A673 (cell line): Measurements from ENCODE around the gene CCDC73.

ENCODE experiments used
- EZH2 ChIP-seq: fragments of 200-600 bp; sonication (generic); IDR thresholded peaks from 2 replicates; pipeline ENCODE4 v1.6.1; 2017; ENCODE audit warnings: borderline replicate concordance, low read depth, mild to moderate bottlenecking, mixed read lengths, antibody characterized with exemption, low read length; ENCODE audit not compliant: poor library complexity, severe bottlenecking
- TF ChIP-seq, protein P1 (sequence below): fragments of 300-800, 200-600 bp; sonication (generic); conservative IDR thresholded peaks from 2 replicates; pipeline ENCODE4 v1.5.1; 2017; ENCODE audit warnings: low read depth, mild to moderate bottlenecking, antibody characterized with exemption, low read length, moderate library complexity, mixed read lengths

DNA sequence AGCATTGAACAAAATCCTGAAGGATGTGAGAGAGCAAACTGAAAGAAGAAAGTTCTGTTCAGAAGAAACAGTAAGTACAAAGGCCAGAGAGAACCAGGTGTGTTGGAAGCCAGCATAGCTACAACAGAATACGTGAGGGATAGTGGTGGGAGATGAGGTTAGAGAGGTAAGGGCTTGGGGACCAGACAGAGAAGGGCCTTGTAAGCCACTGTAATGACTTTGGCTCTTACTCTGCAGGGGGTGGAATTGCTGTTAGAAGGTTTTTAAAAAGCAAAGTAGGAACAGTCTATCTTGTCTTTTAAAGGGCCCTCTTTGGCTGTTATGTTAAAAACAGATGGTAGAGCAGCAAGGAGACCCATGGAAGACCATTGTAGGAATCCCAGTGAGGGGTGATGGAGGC is 39.5 kb upstream of the CCDC73 start:
- TF ChIP-seq EZH2: no peak
- TF ChIP-seq, protein P1, sequence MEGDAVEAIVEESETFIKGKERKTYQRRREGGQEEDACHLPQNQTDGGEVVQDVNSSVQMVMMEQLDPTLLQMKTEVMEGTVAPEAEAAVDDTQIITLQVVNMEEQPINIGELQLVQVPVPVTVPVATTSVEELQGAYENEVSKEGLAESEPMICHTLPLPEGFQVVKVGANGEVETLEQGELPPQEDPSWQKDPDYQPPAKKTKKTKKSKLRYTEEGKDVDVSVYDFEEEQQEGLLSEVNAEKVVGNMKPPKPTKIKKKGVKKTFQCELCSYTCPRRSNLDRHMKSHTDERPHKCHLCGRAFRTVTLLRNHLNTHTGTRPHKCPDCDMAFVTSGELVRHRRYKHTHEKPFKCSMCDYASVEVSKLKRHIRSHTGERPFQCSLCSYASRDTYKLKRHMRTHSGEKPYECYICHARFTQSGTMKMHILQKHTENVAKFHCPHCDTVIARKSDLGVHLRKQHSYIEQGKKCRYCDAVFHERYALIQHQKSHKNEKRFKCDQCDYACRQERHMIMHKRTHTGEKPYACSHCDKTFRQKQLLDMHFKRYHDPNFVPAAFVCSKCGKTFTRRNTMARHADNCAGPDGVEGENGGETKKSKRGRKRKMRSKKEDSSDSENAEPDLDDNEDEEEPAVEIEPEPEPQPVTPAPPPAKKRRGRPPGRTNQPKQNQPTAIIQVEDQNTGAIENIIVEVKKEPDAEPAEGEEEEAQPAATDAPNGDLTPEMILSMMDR: no peak
